GM20000 (cell line): ENCODE data around the gene COA4.

Source experiments
- DNase-seq: peaks from one replicate; pipeline ENCODE4 v3.0.0; 2012; ENCODE audit warnings: low spot score
- CTCF ChIP-seq: IDR thresholded peaks from 2 replicates; pipeline ENCODE4 v1.5.1; 2012; ENCODE audit warnings: mild to moderate bottlenecking, control low read depth; ENCODE audit errors: extremely low read depth, missing control alignments

COA4 gene

GRCh38 chr11:73876424-73877310 is at the start of gene COA4, which contains the start of gene PAAF1:
Gene COA4 (minus strand): TSS chr11:73876846. CDS start chr11:73873378, 3,468 bp downstream.
Gene PAAF1 (plus strand): TSS chr11:73876999. CDS start chr11:73877022, 23 bp downstream.
- no peak for TF ChIP-seq CTCF
- DNase-seq = peak; percentile 94

GRCh38 chr11:73921180-73921579 is 44.5 kb upstream of the COA4 start:
- no peak for TF ChIP-seq CTCF
- DNase-seq = no peak

GRCh38 chr11:73916435-73916834 is 39.8 kb upstream of the COA4 start:
- TF ChIP-seq CTCF = no peak
- DNase-seq = no peak

- no peak for TF ChIP-seq CTCF
- no peak for DNase-seq
These were observed 37.6 kb upstream of the COA4 start for GRCh38 chr11:73914284-73914683.

GRCh38 chr11:73913472-73913871 is 36.8 kb upstream of the COA4 start:
- DNase-seq = no peak
- no peak for TF ChIP-seq CTCF

GRCh38 chr11:73912026-73912425 is 35.4 kb upstream of the COA4 start:
- TF ChIP-seq CTCF = no peak
- no peak for DNase-seq

- DNase-seq = no peak
These were observed 30.5 kb upstream of the COA4 start for GRCh38 chr11:73907191-73907590.

More at GRCh38 chr11:73907191-73907590, 30.5 kb upstream of the COA4 start:
- no peak for TF ChIP-seq CTCF
